Activated naive CD4-positive, alpha-beta T cell treated with anti-CD3 and anti-CD28 coated beads, Interleukin-2, amount 50 U/mL, for 16 hours (primary cell): ENCODE data around the gene SUV39H1.
"Not testable (repeated sequence)": the region's sequence is repeated elsewhere in the genome, so short reads cannot be mapped to it uniquely, and the experiment has no call there.

Experiments
- DNase-seq: peaks from one replicate; pipeline ENCODE4 v3.0.0-alpha.2; 2020

The SUV39H1 gene

DNA sequence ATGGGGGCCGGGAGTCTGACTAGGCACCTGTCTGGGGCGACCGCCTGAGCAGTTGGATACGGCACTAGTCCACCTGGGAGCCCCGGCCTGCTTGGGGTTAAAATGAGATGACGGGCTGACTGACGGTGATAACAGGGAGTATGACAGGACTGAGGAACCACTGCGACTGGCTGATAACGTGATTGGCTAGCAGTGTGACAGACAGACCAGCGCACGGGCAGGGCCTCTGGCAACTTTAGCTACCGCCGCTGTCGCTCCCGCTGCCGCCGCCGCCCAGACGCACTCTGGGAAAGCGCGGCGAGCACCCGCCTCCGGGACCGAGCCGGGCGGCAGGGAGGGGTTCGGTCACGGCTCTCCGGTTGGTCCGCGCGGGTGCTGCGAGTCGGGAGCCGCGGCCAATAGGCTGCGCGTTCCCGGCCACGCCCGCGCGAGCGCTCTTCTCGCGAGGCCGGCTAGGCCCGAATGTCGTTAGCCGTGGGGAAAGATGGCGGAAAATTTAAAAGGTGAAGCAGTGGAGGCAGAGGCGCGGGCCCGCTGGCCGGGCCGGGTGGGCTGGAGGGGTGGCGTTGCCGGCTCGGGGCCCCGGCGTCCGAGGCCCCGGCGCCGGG is at the start of gene SUV39H1:
SUV39H1 (plus strand) TSS at position 434 of the 608 bp plus-strand sequence; CDS start at position 485, 51 bp downstream.
- DNase-seq: peak; percentile 85

- DNase-seq: peak; percentile 29
Observed at GRCh38 chrX:48648336-48648751, 48.2 kb upstream of the SUV39H1 start.

DNA sequence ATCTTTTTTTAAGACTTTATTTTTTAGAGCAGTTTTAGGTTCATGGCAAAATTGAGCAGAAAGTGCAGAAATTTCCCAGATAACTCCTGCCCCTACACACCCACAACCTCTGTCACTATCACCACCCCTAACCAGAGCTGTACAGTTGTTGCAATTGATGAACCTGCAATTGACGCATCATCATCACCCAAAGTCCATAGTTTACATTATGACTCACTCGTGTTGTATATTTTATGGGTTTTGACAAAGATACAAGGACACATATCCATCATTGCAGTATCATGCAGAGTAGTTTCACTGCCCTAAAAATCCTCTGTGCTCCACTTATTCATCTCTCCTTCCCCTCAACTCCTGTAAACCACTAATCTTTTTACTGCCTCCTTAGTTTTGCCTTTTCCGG is 47.4 kb upstream of the SUV39H1 start:
- no peak for DNase-seq

DNA sequence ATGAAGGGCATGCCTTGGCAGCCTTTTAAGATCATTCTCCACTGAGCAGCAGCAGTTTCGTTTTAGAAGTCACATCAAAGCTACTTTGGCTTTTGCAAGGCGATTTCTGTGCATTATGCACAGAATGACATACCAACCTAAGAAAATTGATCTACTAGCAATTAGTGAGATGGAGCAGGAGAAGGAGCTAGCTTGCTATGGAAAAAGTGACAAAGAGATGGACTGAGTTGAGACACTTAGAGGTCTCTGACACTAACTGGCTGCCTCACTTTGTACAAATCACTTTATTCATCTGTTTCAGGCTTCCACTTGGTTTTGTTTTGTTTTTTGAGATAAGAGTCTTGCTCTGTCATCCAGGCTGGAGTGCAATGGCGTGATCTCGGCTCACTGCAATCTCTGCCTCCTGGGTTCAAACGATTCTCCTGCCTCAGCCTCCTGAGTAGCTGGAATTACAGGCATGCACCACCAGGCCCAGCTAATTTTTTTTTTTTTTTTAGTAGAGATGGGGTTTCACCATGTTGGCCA is 44.4 kb upstream of the SUV39H1 start:
- not testable (repeated sequence) for DNase-seq

GRCh38 chrX:48654746-48655145 is 41.8 kb upstream of the SUV39H1 start:
- DNase-seq: not testable (repeated sequence)

DNA sequence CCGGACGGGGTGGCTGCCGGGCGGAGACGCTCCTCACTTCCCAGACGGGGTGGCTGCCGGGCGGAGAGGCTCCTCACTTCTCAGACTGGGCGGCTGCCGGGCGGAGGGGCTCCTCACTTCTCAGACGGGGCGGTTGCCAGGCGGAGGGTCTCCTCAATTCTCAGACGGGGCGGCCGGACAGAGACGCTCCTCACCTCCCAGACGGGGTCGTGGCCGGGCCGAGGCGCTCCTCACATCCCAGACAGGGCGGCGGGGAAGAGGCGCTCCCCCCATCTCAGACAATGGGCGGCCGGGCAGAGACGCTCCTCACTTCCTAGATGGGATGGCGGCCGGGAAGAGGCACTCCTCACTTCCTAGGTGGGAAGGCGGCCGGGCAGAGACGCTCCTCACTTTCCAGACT is 36.8 kb upstream of the SUV39H1 start:
- not testable (repeated sequence) for DNase-seq

DNA sequence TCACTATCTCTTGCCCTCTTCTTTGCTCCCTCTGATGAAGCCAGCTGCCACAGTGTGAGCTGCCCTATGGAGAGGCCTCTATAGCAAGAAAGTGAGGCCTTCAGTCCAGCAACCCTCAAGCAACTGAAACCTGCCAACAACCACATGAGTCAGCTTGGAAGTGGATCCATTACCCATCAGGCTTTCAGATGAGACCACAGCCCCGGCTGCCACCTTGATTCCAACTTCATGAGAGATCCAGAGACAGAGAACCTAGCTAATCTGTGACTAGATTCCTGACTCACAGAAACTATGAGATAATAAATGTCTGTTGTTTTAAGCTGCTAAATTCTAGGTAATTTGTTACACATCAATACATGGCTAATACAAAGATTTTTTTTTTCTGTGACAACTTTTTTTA is 33.3 kb upstream of the SUV39H1 start:
- DNase-seq: no peak

GRCh38 chrX:48664156-48664555 is 32.4 kb upstream of the SUV39H1 start:
- DNase-seq: no peak

GRCh38 chrX:48665991-48666390 is 30.5 kb upstream of the SUV39H1 start:
- DNase-seq: no peak

- DNase-seq: no peak
Observed at GRCh38 chrX:48666649-48667048, 29.9 kb upstream of the SUV39H1 start.

GRCh38 chrX:48667509-48667908 is 29.0 kb upstream of the SUV39H1 start:
- DNase-seq: no peak

- not testable (repeated sequence) for DNase-seq
Observed at GRCh38 chrX:48668187-48668586, 28.3 kb upstream of the SUV39H1 start.

GRCh38 chrX:48676106-48676892 is 20.2 kb upstream of the SUV39H1 start:
- DNase-seq: peak; percentile 86

DNA sequence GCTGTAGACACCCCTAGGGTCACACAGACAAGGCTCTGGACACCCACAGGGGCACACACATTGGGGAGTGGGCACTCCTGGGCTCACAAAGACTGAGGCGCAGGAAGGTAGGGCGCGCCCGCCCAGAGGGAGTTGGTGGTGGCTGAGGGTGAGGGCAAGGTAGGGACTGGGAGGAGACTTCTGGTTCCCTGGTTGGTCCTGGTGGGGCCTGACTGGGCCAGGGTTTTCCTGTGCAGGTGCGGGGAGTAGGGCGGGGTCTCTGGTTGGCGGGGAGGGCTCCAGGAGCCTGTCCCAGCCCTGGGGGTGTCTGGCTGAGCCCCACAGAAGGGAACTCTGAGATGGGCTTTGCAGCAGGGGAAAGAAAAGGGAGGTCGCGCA is 19.7 kb upstream of the SUV39H1 start:
- peak; percentile 18 for DNase-seq

DNA sequence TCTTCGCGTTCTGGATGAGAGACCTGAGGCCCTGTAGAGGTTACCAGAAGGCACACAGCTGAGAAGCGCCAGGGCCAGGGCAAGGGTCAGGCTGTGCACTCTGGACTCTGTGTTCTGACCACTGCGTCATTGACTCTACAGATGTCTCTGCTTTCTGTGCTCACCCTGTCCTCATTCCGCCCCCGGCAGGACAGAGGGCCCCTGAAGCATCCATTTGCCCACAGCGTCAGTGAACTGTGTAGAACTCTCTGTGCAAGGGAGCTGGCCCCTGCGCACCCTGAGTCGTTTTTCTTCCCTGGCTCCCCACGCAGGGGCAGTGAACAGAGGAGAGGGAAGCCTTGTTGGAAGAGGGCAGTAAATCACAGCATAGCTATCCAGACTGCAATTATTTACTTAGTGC is 19.0 kb upstream of the SUV39H1 start:
- DNase-seq: no peak

- DNase-seq: not testable (repeated sequence)
Observed at GRCh38 chrX:48680467-48680866, 16.1 kb upstream of the SUV39H1 start.

DNA sequence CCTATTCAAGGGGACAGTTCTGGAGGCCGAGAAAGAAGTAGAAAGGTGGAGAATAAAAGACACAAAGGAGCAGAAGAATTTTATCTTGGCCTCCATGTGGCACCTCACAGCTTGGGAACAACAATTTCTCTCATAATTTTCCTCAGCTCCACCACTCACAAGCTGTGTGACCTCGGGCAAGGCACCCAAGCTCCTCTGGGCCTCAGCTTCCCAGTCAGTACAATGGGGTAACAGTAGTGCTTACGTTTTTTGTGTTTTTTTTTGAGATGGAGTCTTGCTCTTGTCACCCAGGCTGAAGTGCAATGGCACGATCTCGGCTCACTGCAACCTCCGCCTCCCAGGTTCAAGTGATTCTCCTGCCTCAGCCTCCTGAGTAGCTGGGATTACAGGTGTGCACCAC is 15.6 kb upstream of the SUV39H1 start:
- not testable (repeated sequence) for DNase-seq

- DNase-seq: no peak
Observed at GRCh38 chrX:48681539-48682183, 14.9 kb upstream of the SUV39H1 start.

DNA sequence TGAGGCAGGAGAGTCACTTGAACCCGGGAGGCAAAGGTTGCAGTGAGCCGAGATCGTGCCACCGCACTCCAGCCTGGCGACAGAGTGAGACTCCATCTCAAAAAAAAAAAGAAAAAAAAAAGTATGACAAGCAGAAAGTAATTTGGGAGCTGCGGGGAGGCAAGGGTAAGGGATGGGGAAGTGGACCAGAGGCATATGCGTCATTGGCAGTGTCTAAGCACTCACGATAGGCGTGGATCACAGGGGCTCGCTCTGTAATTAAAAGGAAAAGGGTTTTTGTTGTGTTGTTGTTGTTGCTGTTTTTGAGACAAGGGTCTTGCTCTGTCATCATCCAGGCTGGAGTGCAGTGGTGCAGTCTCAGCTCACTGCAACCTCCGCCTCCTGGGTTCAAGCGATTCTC is 13.7 kb upstream of the SUV39H1 start:
- DNase-seq: not testable (repeated sequence)

GRCh38 chrX:48683411-48683982 is 13.0 kb upstream of the SUV39H1 start, which contains the start of gene WAS:
Gene WAS (plus strand): TSS chrX:48683799. CDS start chrX:48683854, 55 bp downstream.
- peak; percentile 48 for DNase-seq

DNA sequence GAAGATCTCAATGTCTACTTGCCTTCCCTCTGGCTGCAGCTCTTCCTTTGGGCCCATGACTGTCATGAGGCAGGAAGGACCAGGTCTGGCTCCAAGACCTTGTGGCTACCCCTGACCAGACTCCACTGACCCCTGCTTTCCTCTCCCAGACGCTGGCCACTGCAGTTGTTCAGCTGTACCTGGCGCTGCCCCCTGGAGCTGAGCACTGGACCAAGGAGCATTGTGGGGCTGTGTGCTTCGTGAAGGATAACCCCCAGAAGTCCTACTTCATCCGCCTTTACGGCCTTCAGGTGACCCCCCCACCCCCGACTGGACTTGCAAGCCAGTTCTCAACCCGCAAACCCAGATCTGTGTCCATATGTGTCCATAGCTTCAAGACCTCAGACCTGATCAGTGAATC is 12.4 kb upstream of the SUV39H1 start:
- DNase-seq: no peak

- DNase-seq: no peak
Observed at GRCh38 chrX:48685416-48685815, 11.1 kb upstream of the SUV39H1 start.

DNA sequence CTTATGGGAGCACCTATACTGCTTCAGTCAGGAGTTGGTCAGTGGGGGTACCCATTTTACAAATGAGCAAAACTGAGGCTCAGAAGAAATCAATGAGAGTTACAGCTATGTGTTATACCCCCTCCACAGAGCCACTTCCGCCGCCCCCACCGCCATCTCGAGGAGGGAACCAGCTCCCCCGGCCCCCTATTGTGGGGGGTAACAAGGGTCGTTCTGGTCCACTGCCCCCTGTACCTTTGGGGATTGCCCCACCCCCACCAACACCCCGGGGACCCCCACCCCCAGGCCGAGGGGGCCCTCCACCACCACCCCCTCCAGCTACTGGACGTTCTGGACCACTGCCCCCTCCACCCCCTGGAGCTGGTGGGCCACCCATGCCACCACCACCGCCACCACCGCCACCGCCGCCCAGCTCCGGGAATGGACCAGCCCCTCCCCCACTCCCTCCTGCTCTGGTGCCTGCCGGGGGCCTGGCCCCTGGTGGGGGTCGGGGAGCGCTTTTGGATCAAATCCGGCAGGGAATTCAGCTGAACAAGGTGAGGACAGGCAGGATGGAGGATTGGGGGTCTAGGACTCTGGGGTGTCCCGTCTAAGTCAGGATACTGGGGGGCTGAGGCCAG is 7.9 kb upstream of the SUV39H1 start:
- DNase-seq: no peak
